Mucosa of gallbladder (tissue), 1 donor: ENCODE measurements around the gene TCERG1L. TPM values are rescaled to one million over a fixed set of nuclear protein-coding genes. Genes with fewer than 3 reads are reported as not detected.
"Not testable (repeated sequence)": the region's sequence is repeated elsewhere in the genome, so short reads cannot be mapped to it uniquely, and the experiment has no call there.

Source experiments
- DNase-seq: peaks from one replicate; pipeline ENCODE4 v3.0.0-alpha.2; 2020; ENCODE audit warnings: low spot score
- total RNA-seq: library from RNA; stranded (reverse); gene quantifications from one replicate; pipeline ENCODE4 v1.2.1, GENCODE V29; 2021
- donor health status: DM: no; HTN: no; CAD: no.

Gene TCERG1L
- total RNA-seq, 1 donor from 2014 or later = not detected

DNA sequence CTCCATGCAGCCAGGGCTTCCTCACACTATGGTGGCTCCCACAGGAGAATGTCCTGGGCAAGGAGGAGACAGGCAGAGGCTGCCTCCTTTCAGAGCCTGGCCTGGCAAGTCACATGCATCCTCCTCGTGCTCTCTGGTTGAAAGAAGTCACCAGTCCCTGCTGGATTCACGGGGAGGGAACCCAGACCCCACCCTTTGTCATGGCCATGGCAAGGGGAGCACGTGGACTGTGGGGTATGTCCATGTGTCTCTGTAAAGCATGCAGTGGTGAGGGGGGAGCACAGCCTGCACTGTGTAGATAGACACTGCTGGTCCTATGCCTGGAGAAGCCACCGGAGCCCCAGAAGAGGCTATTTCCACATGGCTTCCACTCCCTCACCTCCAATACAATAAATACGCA, 225.0 kb downstream of the TCERG1L start:
- DNase-seq = no peak

DNA sequence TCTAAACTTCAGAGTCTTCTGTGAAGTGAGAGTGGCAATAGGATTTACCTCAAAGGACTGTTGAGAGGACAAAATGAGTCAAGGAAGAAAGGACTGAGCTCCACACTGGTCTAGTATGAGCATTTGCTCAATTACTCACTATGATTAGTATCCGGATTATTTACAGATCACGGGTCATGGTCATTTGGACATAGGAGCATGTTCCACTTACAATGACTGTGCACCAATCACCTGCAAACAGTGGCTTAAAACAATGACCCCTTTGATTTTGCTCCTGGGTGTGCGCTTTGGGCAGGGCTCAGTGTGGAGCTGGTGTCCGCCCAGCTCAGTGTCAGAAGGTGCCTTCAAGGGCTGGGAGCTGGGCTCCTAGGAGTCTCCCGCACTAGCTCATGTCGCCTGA, 225.4 kb downstream of the TCERG1L start:
- no peak for DNase-seq

DNA sequence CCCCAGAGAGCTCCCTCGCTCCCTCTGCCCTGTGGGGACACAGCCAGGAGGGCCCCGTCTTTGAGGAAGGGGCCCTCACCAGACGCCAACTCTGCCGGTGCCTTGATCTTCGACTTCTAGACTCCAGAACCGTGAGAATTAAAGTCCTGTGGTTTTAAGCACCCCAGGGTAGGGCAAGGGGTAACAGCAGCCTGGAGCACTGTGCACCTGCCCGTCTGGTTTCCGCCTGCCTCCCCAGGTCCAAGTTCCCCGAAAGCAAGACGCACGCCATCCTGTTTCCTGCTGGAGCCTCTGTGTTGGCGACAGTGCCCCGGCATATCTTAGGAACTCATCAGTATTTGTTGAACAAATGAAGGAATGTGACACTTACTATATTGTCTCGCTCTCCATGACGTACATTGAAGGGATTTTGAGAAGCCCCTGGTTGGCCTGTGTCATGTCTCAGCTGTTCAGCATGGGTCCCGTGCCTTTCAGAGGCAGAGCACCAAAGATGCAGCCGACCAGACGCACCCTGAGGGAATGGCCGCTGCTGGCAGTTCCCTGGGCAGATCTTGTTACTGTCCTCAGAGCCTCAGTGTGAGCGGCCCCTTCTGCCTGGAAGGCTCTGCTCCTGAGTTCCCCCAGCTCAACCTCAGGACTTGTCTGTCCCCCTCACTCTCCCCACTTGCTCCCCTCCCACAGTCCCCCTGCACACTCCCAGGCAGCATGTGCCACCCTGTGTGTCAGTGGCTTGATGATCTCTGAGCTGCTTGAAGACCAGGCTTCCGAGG, 226.2 kb downstream of the TCERG1L start:
- no peak for DNase-seq

DNA sequence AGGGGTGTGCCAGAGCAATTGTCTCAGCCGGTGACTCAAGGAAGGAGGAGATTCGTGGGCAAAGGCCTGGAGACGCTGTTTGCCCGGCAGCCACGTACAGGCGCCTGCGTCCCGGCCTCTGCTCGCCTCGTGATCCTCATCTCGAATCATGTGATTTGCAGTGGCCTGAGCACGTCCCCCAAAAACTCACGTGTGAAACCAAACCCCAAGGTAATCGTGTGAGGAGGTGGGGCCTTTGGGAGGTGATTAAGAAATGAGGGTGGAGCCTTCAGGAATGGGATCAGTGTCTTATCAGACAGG, 226.8 kb downstream of the TCERG1L start:
- DNase-seq = no peak

DNA sequence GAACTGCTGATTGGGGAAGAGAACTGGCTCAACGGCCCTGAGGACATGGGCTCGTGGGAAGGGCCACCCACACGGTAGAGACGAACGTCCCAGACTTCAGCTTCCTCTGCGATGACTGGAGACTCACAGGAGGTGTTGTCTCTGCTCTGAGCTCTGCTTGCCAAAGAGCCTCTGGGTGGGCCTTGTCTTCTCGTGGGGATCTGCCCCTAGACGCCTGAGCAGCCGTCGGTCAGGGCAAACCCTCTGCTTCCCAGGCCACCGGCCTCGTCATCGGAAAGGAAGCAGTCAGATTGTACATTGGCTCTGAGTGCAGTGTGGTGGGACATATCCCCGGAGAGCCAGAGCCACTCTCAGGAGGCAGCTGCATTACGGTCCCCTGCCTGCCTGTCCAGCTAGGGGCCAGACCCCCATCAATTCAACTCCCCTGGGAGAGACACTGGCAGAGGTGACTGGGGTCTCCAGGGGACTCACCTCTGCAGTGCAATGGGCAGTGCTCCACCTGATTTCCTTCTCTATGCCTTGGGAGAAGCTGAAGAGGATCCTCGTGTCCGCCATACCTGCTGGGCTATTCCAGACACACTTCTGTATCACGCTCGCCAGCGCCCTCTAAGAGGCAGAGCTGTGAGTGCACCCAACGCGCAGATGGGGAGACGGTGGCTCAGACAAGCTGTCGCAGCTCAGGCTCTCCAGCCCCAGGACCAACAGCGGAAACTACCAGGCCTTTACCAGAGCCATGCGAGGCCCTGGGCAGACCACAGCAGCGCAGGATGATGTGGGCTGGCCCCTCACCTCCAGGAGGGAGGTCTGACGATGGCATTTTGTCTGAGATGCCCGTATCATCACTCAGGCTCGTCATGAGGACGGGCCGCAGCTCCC, 227.4 kb downstream of the TCERG1L start:
- DNase-seq = no peak

DNA sequence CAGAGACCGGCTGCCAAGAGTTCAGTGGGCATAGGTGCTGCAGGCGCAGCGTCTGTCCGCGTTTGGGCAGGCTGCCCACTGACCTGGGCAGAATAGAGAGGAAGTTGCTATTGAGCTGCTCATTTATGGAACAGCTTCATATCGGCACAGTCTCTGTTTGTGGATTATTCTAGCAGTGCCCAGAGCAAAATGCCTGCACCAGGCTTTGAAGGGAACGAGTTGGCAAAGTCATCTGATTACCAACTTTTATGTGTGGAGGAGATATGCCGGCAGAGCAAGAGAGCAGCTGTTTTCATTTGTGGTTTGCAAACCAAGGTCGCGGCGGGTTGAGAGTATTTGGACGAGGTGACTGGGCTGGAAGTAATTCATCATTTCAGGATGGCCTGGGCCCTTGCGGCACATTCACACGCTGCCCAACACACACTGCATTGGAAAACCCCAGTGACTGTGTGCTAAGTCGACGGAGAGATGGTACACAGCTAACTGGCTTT, 228.5 kb downstream of the TCERG1L start:
- DNase-seq = no peak

DNA sequence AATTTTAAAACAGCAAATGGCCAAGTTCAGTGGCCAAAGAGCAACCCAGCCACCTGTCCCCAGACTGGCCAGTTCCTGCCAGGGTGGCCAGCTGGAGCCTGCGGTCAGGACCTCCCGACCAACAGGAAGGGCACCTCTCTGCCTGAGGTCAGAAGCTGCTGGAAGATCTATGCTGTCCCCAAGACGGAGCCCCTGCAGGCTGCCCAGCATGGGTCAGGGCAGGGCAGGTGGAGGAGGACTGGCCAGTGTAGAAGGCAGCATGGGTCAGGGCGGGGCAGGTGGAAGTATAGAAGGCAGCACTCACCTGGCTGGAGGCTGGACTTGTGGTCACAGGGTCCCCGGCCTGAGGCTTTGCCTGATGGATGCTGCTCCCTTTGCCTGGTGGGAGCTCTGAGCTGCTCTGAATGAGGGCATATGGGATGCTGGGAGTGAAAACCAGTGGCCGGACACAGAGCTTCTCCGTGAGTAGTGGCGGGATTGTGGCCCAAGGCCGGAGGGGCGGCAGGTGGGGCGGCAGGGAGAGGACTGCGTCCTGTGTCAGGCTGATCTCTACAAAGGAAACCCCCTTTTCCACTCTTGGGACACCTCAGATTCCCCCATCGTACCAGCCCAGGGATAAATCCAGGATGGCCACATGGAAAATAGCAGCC, 229.2 kb downstream of the TCERG1L start:
- DNase-seq = no peak

DNA sequence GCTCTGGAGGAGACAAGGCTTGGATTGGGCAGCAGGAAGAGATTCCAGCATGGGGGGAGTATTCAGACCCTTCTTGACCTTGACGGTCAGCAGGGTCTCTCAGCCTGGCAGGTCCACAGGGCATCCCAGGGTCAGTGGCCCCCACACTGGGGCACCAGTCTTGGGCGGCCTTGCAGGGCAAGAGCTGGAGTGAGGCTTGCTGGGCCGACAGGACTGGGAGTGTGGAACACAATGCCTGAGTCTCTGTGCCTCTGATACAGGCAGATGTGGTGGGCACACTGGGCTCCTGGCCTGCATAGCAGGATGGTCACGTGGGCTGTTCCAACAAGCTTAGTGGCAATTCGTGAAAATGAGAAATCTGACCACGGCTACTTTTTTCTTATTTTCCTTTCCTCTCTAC, 229.7 kb downstream of the TCERG1L start:
- DNase-seq = no peak

DNA sequence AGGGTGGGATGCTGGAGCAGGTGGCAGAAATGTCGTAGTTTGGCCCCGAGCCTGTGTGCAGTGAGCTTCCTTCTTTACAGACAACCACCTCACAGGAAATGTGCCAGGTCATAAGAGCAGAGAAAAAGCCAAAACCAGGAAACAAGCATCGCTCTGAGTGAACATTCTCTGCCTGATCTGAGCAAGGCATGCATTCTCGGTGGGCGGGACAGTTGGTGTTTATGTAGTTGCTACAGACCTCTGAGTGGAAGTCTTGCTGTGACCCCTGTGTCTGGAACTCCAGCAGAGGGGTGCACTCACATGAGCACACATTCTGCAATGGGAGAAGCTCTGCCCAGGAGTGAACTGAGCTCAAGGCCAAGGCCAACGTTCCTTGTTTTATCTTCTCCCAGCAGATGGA, 230.1 kb downstream of the TCERG1L start:
- no peak for DNase-seq

DNA sequence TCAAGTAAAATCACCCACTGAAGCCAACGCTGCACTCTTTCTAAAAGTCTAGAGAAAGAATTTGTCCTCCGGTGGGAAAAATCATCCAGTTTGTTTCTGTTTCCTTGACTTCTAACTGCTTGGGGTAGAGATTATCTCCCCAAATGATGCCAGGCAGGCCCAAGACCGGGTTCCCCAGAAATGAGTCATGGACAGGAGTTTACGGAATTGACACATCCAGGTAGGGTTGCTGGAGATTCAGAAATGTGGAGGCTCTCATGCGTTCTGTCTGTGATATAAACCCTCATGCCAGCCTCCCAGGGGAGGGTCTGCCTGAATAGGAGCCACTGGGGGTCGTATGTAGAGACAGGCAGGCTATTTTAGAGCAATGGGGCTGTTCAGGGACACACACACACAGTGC, 230.9 kb downstream of the TCERG1L start:
- DNase-seq = no peak

DNA sequence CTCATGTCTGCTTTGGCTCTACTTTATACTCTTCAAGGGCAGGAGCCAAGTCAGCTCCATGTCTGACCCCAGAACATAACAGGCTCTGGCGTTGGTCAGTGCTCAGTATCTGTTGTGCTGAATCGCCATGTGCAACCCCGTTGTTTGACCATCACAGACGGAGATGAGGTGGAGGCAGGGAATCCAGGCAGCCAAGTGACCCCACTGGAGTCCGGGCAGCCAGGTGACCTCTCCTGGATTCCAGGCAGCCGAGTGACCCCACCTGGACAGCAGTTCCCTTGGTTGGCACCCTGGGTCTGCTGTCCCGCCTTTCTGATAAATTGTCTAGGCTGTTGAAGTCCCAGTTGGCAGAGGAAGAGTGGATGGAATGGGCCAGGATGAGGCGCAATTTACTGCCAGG, 232.2 kb downstream of the TCERG1L start:
- DNase-seq = no peak

DNA sequence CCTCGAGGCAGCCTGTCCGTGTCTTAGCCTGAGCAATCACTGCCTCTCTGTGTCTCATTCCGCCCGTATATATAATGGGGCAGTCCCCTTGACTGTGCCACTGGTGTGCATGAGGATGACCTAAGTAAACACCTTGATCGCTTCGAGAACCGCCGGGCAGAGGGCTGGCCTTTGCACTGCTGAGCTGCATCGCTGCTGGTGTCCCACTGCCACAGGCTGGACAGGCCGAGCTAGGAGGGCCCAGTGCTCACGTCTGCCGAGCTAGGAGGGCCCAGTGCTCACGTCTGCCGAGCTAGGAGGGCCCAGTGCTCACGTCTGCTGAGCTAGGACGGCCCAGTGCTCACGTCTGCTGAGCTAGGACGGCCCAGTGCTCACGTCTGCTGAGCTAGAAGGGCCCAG, 232.6 kb downstream of the TCERG1L start:
- not testable (repeated sequence) for DNase-seq

DNA sequence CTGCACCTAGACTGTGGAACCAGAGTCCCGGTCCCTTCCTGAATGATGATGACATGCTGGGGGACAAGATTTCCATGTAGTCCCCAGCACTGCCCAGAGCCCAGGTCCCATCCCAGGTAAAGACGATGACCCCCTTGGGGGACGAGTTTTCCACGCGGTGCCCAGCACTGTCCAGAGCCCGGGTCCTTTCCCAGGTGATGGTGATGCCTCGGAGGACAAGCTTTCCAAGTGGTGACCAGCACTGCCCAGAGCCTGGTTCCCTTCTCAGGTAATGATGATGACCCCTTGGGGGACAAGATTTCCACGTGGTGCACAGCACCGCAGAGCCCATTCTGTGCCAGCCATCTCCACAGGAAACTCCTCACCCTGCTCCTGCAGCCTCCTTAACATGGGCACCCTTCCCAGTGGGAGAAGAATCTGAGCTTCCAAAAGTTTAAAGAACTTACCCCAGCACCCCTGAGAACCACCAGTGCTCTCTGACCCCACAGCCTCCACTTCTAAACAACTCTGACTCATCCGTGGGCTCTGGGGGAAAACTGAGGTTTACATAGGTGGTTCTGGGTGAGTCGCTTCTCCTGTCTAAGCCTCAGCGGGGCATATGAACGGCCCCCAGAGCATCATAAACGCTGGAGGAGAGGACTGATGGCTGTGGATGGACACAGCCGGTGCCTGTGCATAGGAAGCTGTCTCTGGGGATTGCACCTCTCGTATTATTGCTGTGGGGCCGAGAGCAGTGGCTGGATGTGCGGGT, 233.2 kb downstream of the TCERG1L start:
- no peak for DNase-seq

DNA sequence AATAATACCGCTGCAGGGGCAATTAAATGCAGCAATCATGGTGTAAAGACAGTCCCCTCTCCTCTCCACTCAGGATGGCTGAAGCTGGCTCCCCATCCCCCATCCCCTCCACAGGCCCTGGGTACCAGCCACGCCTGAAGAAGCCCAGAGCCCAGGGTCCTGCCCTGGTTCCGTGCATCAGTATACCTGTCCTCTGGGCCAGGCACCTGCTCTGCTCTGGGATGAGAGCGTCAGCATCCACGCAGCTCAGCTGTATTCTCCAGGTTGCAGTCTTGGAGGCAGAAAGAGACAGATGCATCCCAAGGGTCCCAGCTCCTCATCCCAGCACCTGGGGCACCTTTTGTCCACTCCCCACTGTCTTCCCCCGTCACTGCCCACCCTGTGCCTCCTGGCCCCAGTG, 233.8 kb downstream of the TCERG1L start:
- no peak for DNase-seq

DNA sequence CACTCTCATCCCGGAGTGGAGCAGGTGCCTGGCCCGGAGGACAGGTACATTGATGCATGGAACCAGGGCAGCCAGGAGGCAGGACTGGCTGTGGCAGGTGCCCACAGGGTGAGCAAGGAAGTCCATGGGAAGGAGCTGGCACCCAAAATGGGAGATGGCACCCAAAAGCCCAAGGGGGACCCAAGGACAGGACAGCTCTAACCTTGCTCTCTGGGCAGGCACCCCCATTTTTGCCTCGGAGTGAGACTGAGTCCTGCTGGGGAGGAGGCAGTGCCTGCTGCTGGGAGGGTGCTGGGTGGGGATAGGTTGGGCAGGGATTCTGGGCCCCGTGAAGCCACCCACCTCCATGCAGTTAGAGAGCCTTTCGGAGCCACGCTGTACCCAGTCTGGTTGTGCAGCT, 234.5 kb downstream of the TCERG1L start:
- DNase-seq = no peak

DNA sequence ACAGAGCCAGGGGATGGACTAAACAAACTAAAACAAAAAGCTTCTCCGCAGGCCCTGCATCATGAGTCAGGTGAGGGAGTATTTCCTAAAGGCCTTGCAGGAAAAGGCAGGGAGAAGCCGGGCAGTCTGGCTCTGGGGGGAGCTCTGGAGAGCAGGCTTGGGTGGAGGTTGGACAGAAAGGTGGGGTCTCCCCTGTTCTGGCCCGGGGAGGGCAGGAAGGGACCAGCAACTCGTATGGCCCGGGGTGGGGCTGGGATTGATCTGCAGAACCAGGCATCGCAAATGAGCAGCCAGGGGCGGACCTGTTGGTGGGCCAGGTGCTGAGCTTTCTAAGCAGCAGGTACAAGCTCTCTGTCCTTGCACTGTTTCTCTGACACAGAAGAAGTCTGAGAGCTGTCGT, 235.2 kb downstream of the TCERG1L start:
- DNase-seq = no peak

DNA sequence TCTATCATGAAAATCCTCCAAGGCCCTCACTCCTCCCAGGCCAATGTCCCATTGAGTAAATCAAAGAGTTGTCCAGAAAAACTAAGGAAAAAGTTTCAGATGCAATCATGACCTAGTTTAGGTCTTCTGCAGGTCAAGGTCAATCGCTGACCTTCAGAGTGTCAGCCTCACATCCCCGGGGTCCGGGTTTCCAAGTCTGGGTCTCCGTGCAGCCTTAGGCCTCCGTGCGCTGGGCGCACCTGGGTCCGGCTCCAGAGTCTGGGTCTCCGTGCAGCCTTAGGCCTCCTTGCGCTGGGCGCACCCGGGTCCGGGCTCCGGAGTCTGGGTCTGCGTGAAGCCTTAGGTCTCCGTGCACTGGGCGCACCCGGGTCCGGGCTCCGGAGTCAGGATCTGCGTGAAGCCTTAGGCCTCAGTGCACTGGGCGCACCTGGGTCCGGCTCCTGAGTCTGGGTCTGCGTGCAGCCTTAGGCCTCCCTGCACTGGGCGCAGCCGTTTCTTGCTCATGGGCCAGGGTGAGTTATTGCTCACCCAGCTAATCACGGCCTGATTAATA, 236.2 kb downstream of the TCERG1L start:
- no peak for DNase-seq

DNA sequence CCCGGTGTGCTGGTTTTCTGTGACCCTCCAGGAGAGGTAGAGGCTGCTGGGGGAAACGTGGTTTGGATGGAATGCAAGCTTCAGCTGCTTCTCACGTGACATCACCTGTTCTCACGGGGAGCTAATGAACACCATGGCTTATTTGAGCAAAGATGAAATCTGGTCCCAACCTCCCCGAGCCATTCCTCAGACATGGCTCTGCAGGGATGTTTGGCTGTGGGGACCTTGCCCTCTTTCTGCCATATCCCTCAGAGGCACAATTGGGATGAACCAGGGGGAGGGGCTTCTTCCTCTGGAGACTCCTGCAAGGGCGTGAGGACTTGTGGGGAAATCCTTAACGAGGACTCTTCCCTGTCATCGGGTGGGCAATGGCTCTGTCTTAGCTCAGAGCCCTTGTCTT, 236.8 kb downstream of the TCERG1L start:
- DNase-seq = no peak

DNA sequence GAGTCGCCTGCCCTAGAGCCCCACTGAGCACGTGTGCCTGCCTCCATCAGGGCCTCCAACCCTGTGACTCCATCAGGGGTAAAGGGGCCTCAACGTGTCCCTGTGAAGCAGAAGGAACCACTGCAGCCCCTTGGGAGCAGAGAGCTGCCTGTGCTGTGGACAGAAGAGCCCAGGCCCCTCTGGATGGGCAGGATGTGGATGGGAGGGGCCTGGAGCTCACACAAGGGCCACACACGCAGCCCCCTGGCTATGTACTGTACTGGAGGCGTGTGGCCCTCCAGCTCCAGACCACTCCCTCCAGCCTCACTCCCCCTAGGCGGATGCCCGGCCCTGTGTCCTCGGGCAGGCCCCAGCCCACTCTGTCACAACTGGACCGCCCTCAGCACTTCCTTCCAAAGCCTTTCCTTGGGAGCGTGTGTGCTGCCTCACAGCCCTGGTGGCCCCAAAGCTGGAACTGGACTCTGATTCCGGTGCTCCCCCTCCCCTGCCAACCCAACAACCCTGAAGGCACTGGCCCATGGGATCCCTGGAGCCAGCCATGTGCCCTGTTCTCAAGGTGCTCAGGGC, 238.0 kb downstream of the TCERG1L start:
- no peak for DNase-seq

DNA sequence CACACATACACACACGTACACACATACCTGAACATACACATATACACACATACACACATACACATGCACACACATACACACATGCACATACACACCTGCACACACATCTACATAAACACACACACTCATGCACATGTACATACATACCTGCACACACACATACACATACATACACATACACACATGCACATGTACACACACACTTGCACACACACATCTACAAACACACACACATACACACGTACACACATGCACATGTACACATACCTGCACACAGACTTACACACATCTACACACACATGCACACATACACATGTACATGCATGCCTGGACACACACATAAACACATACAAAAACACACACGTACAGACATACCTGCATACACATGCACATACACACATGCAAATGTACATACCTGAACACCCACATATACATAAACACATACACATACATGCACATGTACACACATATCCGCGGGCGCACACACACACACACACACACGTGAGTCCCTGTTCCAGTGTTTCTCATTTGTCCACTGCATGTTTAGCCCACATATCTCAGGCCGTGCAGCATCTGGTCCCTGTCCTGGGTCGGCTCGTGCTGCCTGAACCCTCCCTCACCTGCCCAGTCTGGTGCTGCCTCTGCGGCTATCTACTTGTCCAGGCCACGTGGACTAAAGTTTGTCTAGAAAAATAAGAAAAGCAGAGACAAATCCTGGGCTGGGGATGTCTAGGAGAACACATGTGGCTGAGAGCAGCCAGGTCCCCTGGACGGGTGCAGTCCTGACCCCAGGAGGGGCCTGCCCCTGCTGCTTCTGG, 238.7 kb downstream of the TCERG1L start:
- no peak for DNase-seq
